AG10803 (cell line): ENCODE results near the gene ELOVL6.

ENCODE experiments used
- DNase-seq: peaks from one replicate; pipeline ENCODE4 v3.0.0; 2010; ENCODE audit warnings: low read depth
- H3K4me3 ChIP-seq: 2 replicates; pipeline ENCODE4 v1.5.1; 2011; ENCODE audit warnings: mild to moderate bottlenecking, low read length, control low read depth
- CTCF ChIP-seq: conservative IDR thresholded peaks from 2 replicates; pipeline ENCODE4 v1.5.1; 2011; ENCODE audit warnings: mild to moderate bottlenecking, low read length, control low read depth, inconsistent platforms

Gene ELOVL6

GRCh38 chr4:110032603-110033002 lies 165.8 kb downstream of the ELOVL6 start:
- no peak for DNase-seq
- H3K4me3 ChIP-seq: no peak overlapping the region
- no peak for TF ChIP-seq CTCF

GRCh38 chr4:110025718-110026117 lies 172.7 kb downstream of the ELOVL6 start:
- TF ChIP-seq CTCF: no peak

DNA sequence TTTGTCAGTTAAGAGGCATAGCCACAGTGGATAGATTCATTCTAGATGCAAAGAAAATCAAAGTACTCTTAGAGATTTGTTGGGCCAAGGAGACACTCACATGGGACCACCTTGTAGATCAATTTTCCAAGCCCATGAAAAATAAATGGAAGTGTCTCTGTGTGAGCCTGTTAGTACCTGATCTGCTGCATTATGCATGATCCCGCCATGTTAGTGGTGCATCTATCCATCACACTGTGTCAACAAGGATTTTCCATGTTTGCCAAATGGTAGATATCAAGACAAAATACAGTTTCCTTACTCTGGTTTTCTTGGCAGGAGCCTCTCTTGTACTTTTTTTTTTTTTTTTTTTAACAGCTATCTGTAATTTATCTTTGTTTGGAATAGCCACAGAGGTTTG lies 173.4 kb downstream of the ELOVL6 start:
- H3K4me3 ChIP-seq: no peak overlapping the region

More at GRCh38 chr4:110025718-110026117, 172.7 kb downstream of the ELOVL6 start:
- no peak for DNase-seq
- H3K4me3 ChIP-seq: no peak overlapping the region

DNA sequence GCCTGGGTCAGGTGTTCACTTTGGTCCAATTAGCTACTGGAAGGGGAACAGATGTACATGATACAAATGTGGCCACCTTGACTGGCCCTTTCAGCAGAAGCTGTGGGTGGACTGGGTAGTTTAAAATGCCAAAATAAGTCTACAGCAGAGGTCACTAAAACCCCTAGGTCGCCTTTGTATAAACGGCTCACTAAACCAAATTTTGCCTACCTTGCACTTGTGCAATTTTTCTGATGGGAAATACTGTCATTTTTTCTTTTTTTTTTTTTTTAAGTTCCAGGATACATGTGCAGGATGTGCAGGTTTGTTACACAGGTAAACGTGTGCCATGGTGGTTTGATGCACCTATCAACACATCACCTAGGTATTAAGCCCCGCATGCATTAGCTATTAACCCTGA lies 176.0 kb downstream of the ELOVL6 start:
- no peak overlapping the region for H3K4me3 ChIP-seq
- no peak for TF ChIP-seq CTCF
- no peak for DNase-seq

More for the DNA sequence above, 173.4 kb downstream of the ELOVL6 start:
- DNase-seq: no peak
- no peak for TF ChIP-seq CTCF

DNA sequence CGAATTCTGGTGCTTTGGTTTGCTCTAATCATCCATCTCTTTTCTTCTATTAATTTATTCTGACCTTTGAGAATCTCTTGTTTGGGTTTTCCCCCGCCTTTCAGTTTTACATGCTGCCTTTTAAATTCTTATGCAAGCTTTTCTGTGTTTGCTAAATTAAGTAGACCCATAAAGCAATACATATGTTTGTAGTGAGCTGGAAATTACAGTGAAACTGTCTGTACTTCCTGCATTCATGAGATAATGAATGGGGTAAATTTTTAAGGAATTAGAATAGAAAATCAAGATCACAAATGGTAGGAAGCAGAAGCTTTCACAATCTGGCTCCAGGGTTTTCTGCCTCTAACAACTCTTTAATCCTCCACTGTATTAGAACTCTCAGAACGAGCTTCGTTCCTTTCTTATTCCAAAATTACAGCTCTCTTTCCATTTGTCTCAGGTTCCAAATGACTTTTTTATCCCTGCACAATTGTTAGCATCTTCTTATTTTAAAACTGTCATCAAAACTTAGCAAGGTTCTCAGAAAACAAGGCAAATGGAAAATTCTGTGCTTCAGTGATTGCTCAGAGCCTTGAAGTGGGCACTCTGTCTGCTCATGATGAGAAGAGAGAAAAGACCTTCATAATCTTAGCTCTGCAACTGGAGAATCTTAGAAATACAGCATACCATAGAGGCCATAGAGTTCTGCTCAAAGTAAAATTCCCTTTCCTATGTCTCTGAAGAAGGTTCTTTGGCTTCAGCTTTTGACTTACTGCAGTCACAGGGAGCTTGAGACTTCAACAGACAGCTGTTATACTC lies 177.6 kb downstream of the ELOVL6 start:
- no peak for TF ChIP-seq CTCF
- no peak overlapping the region for H3K4me3 ChIP-seq
- peak; percentile 15 for DNase-seq

DNA sequence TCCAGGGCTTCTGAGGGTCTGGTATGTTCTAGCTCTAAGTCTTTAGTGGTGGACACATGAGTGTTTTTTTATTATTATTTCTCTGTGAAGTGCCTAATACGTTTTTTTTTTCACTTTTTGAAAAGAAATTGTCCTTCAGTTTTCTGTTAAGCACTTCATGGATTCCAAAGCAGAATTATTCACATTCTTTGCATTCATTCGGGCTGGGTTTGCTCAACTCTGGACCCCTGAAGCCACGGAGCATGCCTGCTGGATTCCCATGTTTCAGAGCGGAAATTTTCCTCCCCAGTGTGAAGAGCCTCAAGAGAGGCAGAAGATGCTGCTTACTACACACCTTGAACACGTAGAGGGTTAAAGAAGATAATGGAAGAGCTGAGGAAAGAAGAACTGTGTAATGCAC lies 178.3 kb downstream of the ELOVL6 start:
- no peak for TF ChIP-seq CTCF
- peak; percentile 59 for DNase-seq
- H3K4me3 ChIP-seq: no peak overlapping the region

DNA sequence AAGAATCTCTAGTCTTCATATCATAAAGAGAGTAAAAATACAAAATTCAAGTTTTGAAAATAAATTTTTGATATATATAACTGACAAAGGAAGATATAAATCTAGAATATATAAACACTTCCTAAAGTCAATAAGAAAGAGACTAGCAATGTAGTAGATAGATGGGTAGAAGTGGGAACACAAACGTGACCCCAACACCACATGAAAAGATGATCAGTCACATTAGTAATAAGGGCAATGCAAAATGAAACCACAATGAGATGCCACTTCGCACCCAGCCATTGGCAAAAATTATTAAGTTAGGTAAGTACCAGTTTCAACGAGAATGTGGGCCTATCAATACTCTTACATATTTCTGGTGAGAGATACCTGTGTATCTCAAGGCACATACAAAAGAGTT lies 179.3 kb downstream of the ELOVL6 start:
- no peak for DNase-seq
- no peak for TF ChIP-seq CTCF
- no peak overlapping the region for H3K4me3 ChIP-seq
